Measurements from ENCODE around the gene STAC3.
A peak's percentile ranks its signal among the peaks of the same experiment; 100 is the strongest.

Gene STAC3

GRCh38 chr12:57238854-57239554, 12.0 kb downstream of the STAC3 start (continued):
- TF ChIP-seq PBX3 (CRISPR knock-in tag; IDR thresholded peaks at IDR 0.05) (0 out of 2 replicates have a peak, but pooled peaks have one; percentile 67), ZNF239 (tag by site-specific recombination; IDR thresholded peaks at IDR 0.05) (no peak), ZNF501 (tag by site-specific recombination; IDR thresholded peaks at IDR 0.05) (peak; percentile 94), KLF8 (tag by site-specific recombination; IDR thresholded peaks at IDR 0.05) (peak; percentile 90), KLF16 (tag by site-specific recombination; IDR thresholded peaks at IDR 0.05) (peak; percentile 90; the same call in 1 of the 2 replicates), ZNF558 (tag by site-specific recombination; IDR thresholded peaks at IDR 0.05) (0 out of 2 replicates have a peak, but pooled peaks have one; percentile 39), EGR2 (tag by site-specific recombination; IDR thresholded peaks at IDR 0.05; ENCODE audit: low read depth) (peak; percentile 45; the same call in 1 of the 2 replicates), ZBTB11 (tag by site-specific recombination; conservative IDR thresholded peaks at IDR 0.05; ENCODE audit: low read depth) (0 out of 2 replicates have a peak, but pooled peaks have one; percentile 24), PATZ1 (tag by site-specific recombination; IDR thresholded peaks at IDR 0.05) (peak; percentile 72), KLF1 (tag by site-specific recombination; IDR thresholded peaks at IDR 0.05) (peak; percentile 74), YY1 (tag by site-specific recombination; IDR thresholded peaks at IDR 0.05) (peak; percentile 58; the same call in 1 of the 2 replicates), ZNF544 (tag by site-specific recombination; IDR thresholded peaks at IDR 0.05) (no peak), GLIS1 (tag by site-specific recombination; IDR thresholded peaks at IDR 0.05) (peak; percentile 53), ZFHX2 (tag by site-specific recombination; conservative IDR thresholded peaks at IDR 0.05) (peak; percentile 42; the same call in 1 of the 2 replicates), HOXD13 (CRISPR knock-in tag; IDR thresholded peaks at IDR 0.05; ENCODE audit: borderline replicate concordance) (no peak)
- TF ChIP-seq, protein P1, sequence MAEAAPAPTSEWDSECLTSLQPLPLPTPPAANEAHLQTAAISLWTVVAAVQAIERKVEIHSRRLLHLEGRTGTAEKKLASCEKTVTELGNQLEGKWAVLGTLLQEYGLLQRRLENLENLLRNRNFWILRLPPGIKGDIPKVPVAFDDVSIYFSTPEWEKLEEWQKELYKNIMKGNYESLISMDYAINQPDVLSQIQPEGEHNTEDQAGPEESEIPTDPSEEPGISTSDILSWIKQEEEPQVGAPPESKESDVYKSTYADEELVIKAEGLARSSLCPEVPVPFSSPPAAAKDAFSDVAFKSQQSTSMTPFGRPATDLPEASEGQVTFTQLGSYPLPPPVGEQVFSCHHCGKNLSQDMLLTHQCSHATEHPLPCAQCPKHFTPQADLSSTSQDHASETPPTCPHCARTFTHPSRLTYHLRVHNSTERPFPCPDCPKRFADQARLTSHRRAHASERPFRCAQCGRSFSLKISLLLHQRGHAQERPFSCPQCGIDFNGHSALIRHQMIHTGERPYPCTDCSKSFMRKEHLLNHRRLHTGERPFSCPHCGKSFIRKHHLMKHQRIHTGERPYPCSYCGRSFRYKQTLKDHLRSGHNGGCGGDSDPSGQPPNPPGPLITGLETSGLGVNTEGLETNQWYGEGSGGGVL (tag by site-specific recombination; IDR thresholded peaks at IDR 0.05), result peak; percentile 14; the same call in 1 of the 2 replicates
- TF ChIP-seq, protein P2, sequence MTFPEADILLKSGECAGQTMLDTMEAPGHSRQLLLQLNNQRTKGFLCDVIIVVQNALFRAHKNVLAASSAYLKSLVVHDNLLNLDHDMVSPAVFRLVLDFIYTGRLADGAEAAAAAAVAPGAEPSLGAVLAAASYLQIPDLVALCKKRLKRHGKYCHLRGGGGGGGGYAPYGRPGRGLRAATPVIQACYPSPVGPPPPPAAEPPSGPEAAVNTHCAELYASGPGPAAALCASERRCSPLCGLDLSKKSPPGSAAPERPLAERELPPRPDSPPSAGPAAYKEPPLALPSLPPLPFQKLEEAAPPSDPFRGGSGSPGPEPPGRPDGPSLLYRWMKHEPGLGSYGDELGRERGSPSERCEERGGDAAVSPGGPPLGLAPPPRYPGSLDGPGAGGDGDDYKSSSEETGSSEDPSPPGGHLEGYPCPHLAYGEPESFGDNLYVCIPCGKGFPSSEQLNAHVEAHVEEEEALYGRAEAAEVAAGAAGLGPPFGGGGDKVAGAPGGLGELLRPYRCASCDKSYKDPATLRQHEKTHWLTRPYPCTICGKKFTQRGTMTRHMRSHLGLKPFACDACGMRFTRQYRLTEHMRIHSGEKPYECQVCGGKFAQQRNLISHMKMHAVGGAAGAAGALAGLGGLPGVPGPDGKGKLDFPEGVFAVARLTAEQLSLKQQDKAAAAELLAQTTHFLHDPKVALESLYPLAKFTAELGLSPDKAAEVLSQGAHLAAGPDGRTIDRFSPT (tag by site-specific recombination; IDR thresholded peaks at IDR 0.05), result 0 out of 2 replicates have a peak, but pooled peaks have one; percentile 19
- TF ChIP-seq, protein P3, sequence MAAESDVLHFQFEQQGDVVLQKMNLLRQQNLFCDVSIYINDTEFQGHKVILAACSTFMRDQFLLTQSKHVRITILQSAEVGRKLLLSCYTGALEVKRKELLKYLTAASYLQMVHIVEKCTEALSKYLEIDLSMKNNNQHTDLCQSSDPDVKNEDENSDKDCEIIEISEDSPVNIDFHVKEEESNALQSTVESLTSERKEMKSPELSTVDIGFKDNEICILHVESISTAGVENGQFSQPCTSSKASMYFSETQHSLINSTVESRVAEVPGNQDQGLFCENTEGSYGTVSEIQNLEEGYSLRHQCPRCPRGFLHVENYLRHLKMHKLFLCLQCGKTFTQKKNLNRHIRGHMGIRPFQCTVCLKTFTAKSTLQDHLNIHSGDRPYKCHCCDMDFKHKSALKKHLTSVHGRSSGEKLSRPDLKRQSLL (tag by site-specific recombination; IDR thresholded peaks at IDR 0.05), result 0 out of 2 replicates have a peak, but pooled peaks have one; percentile 35
- TF ChIP-seq, protein P4, sequence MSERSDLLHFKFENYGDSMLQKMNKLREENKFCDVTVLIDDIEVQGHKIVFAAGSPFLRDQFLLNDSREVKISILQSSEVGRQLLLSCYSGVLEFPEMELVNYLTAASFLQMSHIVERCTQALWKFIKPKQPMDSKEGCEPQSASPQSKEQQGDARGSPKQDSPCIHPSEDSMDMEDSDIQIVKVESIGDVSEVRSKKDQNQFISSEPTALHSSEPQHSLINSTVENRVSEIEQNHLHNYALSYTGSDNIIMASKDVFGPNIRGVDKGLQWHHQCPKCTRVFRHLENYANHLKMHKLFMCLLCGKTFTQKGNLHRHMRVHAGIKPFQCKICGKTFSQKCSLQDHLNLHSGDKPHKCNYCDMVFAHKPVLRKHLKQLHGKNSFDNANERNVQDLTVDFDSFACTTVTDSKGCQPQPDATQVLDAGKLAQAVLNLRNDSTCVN (tag by site-specific recombination; optimal IDR thresholded peaks at IDR 0.05), result peak; percentile 72
- TF ChIP-seq, protein P5, sequence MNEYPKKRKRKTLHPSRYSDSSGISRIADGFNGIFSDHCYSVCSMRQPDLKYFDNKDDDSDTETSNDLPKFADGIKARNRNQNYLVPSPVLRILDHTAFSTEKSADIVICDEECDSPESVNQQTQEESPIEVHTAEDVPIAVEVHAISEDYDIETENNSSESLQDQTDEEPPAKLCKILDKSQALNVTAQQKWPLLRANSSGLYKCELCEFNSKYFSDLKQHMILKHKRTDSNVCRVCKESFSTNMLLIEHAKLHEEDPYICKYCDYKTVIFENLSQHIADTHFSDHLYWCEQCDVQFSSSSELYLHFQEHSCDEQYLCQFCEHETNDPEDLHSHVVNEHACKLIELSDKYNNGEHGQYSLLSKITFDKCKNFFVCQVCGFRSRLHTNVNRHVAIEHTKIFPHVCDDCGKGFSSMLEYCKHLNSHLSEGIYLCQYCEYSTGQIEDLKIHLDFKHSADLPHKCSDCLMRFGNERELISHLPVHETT (tag by site-specific recombination; IDR thresholded peaks at IDR 0.05), result peak; percentile 81; the same call in 1 of the 2 replicates
- TF ChIP-seq, protein P6, sequence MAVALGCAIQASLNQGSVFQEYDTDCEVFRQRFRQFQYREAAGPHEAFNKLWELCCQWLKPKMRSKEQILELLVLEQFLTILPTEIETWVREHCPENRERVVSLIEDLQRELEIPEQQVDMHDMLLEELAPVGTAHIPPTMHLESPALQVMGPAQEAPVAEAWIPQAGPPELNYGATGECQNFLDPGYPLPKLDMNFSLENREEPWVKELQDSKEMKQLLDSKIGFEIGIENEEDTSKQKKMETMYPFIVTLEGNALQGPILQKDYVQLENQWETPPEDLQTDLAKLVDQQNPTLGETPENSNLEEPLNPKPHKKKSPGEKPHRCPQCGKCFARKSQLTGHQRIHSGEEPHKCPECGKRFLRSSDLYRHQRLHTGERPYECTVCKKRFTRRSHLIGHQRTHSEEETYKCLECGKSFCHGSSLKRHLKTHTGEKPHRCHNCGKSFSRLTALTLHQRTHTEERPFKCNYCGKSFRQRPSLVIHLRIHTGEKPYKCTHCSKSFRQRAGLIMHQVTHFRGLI (tag by site-specific recombination; IDR thresholded peaks at IDR 0.05), result peak; percentile 30; the same call in 1 of the 2 replicates

Measured in HEK293 (cell line).